Fibroblast of lung (primary cell): ENCODE data around the gene BBC3. TPM values are rescaled to one million over a fixed set of nuclear protein-coding genes. Genes with fewer than 3 reads are reported as not detected.
"Not testable (repeated sequence)": the region's sequence is repeated elsewhere in the genome, so short reads cannot be mapped to it uniquely, and the experiment has no call there.

Source experiments
- DNase-seq, 2 donors: peaks; one replicate each; pipeline versions ENCODE4 v3.0.0 to v3.0.0-alpha.2; 2010; ENCODE audit warnings: low read depth in 2 of 2
- H2AFZ ChIP-seq: 2 replicates; pipeline ENCODE4 v1.5.1; 2012; ENCODE audit warnings: low read length, control low read depth, inconsistent platforms
- H3K27ac ChIP-seq: 2 replicates; pipeline ENCODE4 v1.5.1; 2011; ENCODE audit warnings: low read length, control low read depth; ENCODE audit not compliant: insufficient read depth
- H3K27me3 ChIP-seq: 2 replicates; pipeline ENCODE4 v1.5.1; 2011; ENCODE audit warnings: mild to moderate bottlenecking, low read length; ENCODE audit not compliant: control insufficient read depth, insufficient read depth
- H3K36me3 ChIP-seq: 2 replicates; pipeline ENCODE4 v1.5.1; 2011; ENCODE audit warnings: low read length; ENCODE audit not compliant: control insufficient read depth, insufficient read depth
- H3K4me1 ChIP-seq: 2 replicates; pipeline ENCODE4 v1.5.1; 2011; ENCODE audit warnings: low read length; ENCODE audit not compliant: control insufficient read depth, insufficient read depth; ENCODE audit errors: extremely low read depth
- H3K4me2 ChIP-seq: 2 replicates; pipeline ENCODE4 v1.5.1; 2011; ENCODE audit warnings: low read length, control low read depth; ENCODE audit not compliant: insufficient read depth; ENCODE audit errors: extremely low read depth
- H3K4me3 ChIP-seq, 4 experiments: fragments of 200-600 bp in 1 of 4; sonication (generic) in 1 of 4; replicated peaks in 1 of 4; 2 replicates each; pipeline ENCODE4 v1.5.1; 2011 to 2016; ENCODE audit warnings: low read length in 4 of 4, low read depth in 3 of 4, mild to moderate bottlenecking in 3 of 4, control low read depth in 2 of 4, inconsistent platforms in 1 of 4, mixed read lengths in 1 of 4; ENCODE audit not compliant: insufficient read depth in 1 of 4; ENCODE audit errors: control extremely low read depth in 1 of 4
- H3K79me2 ChIP-seq: 2 replicates; pipeline ENCODE4 v1.5.1; 2012; ENCODE audit warnings: mild to moderate bottlenecking, low read length, inconsistent platforms; ENCODE audit not compliant: control insufficient read depth, insufficient read depth
- H3K9ac ChIP-seq: 2 replicates; pipeline ENCODE4 v1.5.1; 2011; ENCODE audit warnings: mild to moderate bottlenecking, low read length, control low read depth; ENCODE audit not compliant: insufficient read depth
- H3K9me3 ChIP-seq: 2 replicates; pipeline ENCODE4 v1.5.1; 2012; ENCODE audit warnings: low read depth, low read length; ENCODE audit not compliant: control insufficient read depth, insufficient read depth
- H4K20me1 ChIP-seq: 2 replicates; pipeline ENCODE4 v1.5.1; 2011; ENCODE audit warnings: low read length; ENCODE audit not compliant: control insufficient read depth, insufficient read depth; ENCODE audit errors: extremely low read depth
- CTCF ChIP-seq, 2 donors: IDR thresholded peaks in 1 of 2; conservative IDR thresholded peaks in 1 of 2; 1 replicate in 1 of 2; 2 replicates in 1 of 2; pipeline ENCODE4 v1.5.1; 2011 to 2012; ENCODE audit warnings: low read length in 2 of 2, control low read depth in 1 of 2, inconsistent platforms in 1 of 2, low read depth in 1 of 2, mild to moderate bottlenecking in 1 of 2
- EZH2 ChIP-seq: IDR thresholded peaks from 2 replicates; pipeline ENCODE4 v1.5.1; 2012; ENCODE audit warnings: low read length, control low read depth, mild to moderate bottlenecking; ENCODE audit errors: missing control alignments
- polyA plus RNA-seq, 2 donors: library from polyadenylated mRNA; depleted of rRNA in 1 of 2; stranded (reverse) in 1 of 2; unstranded in 1 of 2; fragments of >200 nt; gene quantifications; 2 replicates each; pipeline ENCODE4 v1.2.1, GENCODE V29; 2011 to 2012; ENCODE audit warnings: missing spikeins in 1 of 2
- total RNA-seq: library from RNA; depleted of rRNA; stranded (reverse); fragments of >200 nt; gene quantifications from 2 replicates; pipeline ENCODE4 v1.2.1, GENCODE V29; 2014

BBC3 gene
- total and polyA plus RNA-seq, 2 donors (not counting 1 experiment from before 2014, with no cell fraction given): 2.4 to 37.7 TPM

GRCh38 chr19:47266401-47266941 lies 35.5 kb upstream of the BBC3 start:
- Histone ChIP-seq H3K4me1 (no peaks in the 10 kb centered on the region), H3K4me2 (no peak overlapping the region), H3K79me2 (no peaks in the 10 kb centered on the region), H3K4me3 (no peak overlapping the region), H2AFZ (no peak overlapping the region), H3K9ac (no peak overlapping the region), H4K20me1 (no peaks in the 10 kb centered on the region), H3K27ac (no peak overlapping the region), H3K27me3 (no peaks in the 10 kb centered on the region), H3K36me3 (peaks cover 16% of the 10 kb centered on the region), H3K9me3 (no peaks in the 10 kb centered on the region)
- no peak for TF ChIP-seq CTCF (conservative IDR thresholded peaks at IDR 0.05 in 1 of 2, IDR thresholded peaks at IDR 0.05 in 1 of 2; ENCODE audit: low read depth in 1 of 2, low read length in 2 of 2)
- no peak for TF ChIP-seq EZH2
- peak in 1 of 2 donors; percentile 32 for DNase-seq

GRCh38 chr19:47264629-47265028 lies 33.6 kb upstream of the BBC3 start:
- Histone ChIP-seq H2AFZ (no peak overlapping the region), H3K9me3 (no peaks in the 10 kb centered on the region), H3K9ac (no peak overlapping the region), H3K27me3 (no peaks in the 10 kb centered on the region), H4K20me1 (no peaks in the 10 kb centered on the region), H3K27ac (no peak overlapping the region), H3K79me2 (peaks cover 1% of the 10 kb centered on the region), H3K4me2 (no peak overlapping the region), H3K36me3 (peaks cover 23% of the 10 kb centered on the region), H3K4me1 (no peaks in the 10 kb centered on the region), H3K4me3 (no peak overlapping the region)
- no peak for TF ChIP-seq EZH2
- no peak for DNase-seq

- not testable (repeated sequence) for H3K9me3 ChIP-seq, H2AFZ ChIP-seq, H3K4me1 ChIP-seq, H3K27ac ChIP-seq, H3K4me2 ChIP-seq, DNase-seq, H3K27me3 ChIP-seq, H3K9ac ChIP-seq, H3K4me3 ChIP-seq, H4K20me1 ChIP-seq
- Histone ChIP-seq H3K79me2 (peaks cover 19% of the 10 kb centered on the region), H3K36me3 (peaks cover 23% of the 10 kb centered on the region)
Observed at GRCh38 chr19:47261946-47262793, 31.2 kb upstream of the BBC3 start.

GRCh38 chr19:47260476-47260875 lies 29.5 kb upstream of the BBC3 start:
- no peak overlapping the region for H3K4me2 ChIP-seq

More at GRCh38 chr19:47260476-47260875, 29.5 kb upstream of the BBC3 start:
- H3K79me2 ChIP-seq: peaks cover 19% of the 10 kb centered on the region
- H3K36me3 ChIP-seq: peaks cover 17% of the 10 kb centered on the region
- no peak for TF ChIP-seq CTCF (conservative IDR thresholded peaks at IDR 0.05 in 1 of 2, IDR thresholded peaks at IDR 0.05 in 1 of 2; ENCODE audit: low read depth in 1 of 2, low read length in 2 of 2)
- TF ChIP-seq EZH2: no peak
- H3K9me3 ChIP-seq: no peaks in the 10 kb centered on the region
- no peaks in the 10 kb centered on the region for H4K20me1 ChIP-seq
- no peak overlapping the region for H3K27ac ChIP-seq
- H3K27me3 ChIP-seq: no peaks in the 10 kb centered on the region
- no peak overlapping the region for H3K4me3 ChIP-seq
- no peak for DNase-seq
- no peak overlapping the region for H2AFZ ChIP-seq
- peaks cover 9% of the 10 kb centered on the region for H3K4me1 ChIP-seq
- no peak overlapping the region for H3K9ac ChIP-seq
